HEK293T (cell line): ENCODE measurements around the gene MAP2K3.

Experiments
- CTCF ChIA-PET: fragments of 350-600 bp; formaldehyde crosslinking; extraction: SDS; loops from one replicate; lab custom pipeline; 2021; ENCODE audit warnings: antibody characterized with exemption, inconsistent platforms; lab: Yijun Ruan, JAX
- POLR2A ChIA-PET: fragments of 350-600 bp; formaldehyde crosslinking; extraction: SDS; loops from one replicate; lab custom pipeline; 2020; ENCODE audit warnings: antibody characterized with exemption, inconsistent platforms; lab: Yijun Ruan, JAX
- DNase-seq: peaks from one replicate; pipeline ENCODE4 v3.0.0; 2012; ENCODE audit warnings: mixed read lengths; ENCODE audit errors: extremely low spot score
- ARNT ChIP-seq: fragments of 450-650 bp; IDR thresholded peaks from 2 replicates; pipeline ENCODE4 v1.6.1; 2017; ENCODE audit warnings: mild to moderate bottlenecking
- BHLHE40 ChIP-seq: fragments of 450-650 bp; IDR thresholded peaks from 2 replicates; pipeline ENCODE4 v1.6.1; 2016; ENCODE audit warnings: mild to moderate bottlenecking, moderate library complexity, borderline replicate concordance
- CTBP1 ChIP-seq: fragments of 450-650 bp; IDR thresholded peaks from 2 replicates; pipeline ENCODE4 v1.6.1; 2016; ENCODE audit warnings: borderline replicate concordance
- ELF4 ChIP-seq: fragments of 450-650 bp; IDR thresholded peaks from 2 replicates; pipeline ENCODE4 v1.6.1; 2017; ENCODE audit warnings: antibody characterized with exemption
- FOXA1 ChIP-seq: fragments of 450-650 bp; IDR thresholded peaks from 2 replicates; pipeline ENCODE4 v1.6.1; 2016; ENCODE audit warnings: mild to moderate bottlenecking
- FOXK2 ChIP-seq: fragments of 450-650 bp; IDR thresholded peaks from 2 replicates; pipeline ENCODE4 v1.6.1; 2016; ENCODE audit warnings: mild to moderate bottlenecking
- FOXM1 ChIP-seq: fragments of 450-650 bp; IDR thresholded peaks from 2 replicates; pipeline ENCODE4 v1.6.1; 2017; ENCODE audit warnings: mild to moderate bottlenecking, borderline replicate concordance
- HDGF ChIP-seq: fragments of 450-650 bp; IDR thresholded peaks from 2 replicates; pipeline ENCODE4 v1.6.1; 2017; ENCODE audit warnings: antibody characterized with exemption, borderline replicate concordance
- L3MBTL2 ChIP-seq: fragments of 450-650 bp; conservative IDR thresholded peaks from 2 replicates; pipeline ENCODE4 v1.6.1; 2016; ENCODE audit warnings: mild to moderate bottlenecking
- LEF1 ChIP-seq: fragments of 450-650 bp; IDR thresholded peaks from 2 replicates; pipeline ENCODE4 v1.6.1; 2017; ENCODE audit warnings: mild to moderate bottlenecking, borderline replicate concordance
- NFRKB ChIP-seq: fragments of 450-650 bp; IDR thresholded peaks from 2 replicates; pipeline ENCODE4 v1.6.1; 2016; ENCODE audit warnings: mild to moderate bottlenecking, moderate library complexity
- PKNOX1 ChIP-seq: fragments of 450-650 bp; IDR thresholded peaks from 2 replicates; pipeline ENCODE4 v1.6.1; 2016
- SP1 ChIP-seq: fragments of 450-650 bp; IDR thresholded peaks from 2 replicates; pipeline ENCODE4 v1.6.1; 2017
- SUZ12 ChIP-seq: fragments of 450-650 bp; IDR thresholded peaks from 2 replicates; pipeline ENCODE4 v1.6.1; 2016; ENCODE audit warnings: mild to moderate bottlenecking
- TARDBP ChIP-seq: fragments of 450-650 bp; IDR thresholded peaks from 2 replicates; pipeline ENCODE4 v1.6.1; 2016
- ZNF384 ChIP-seq: fragments of 450-650 bp; IDR thresholded peaks from 2 replicates; pipeline ENCODE4 v1.6.1; 2016

MAP2K3 gene

DNA sequence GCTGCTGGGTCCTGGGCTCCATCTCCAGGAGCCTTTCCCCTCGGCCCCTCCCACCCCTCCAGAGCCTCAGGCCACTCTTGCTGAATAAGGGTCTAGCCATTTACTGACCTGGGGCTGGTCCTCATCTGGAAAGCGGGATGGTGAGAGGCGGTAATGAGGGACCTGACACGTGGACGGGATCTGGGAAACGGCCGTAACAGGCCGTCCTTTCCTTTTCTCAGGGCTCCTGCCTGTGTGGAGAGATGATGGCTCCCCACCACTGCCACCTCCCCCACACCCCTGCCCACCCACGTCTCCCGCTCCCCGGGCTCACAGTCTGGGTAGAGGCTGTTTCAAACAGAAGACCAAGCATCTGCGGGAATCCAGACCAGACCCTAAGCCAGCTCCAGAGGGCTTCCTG is 71.1 kb downstream of the MAP2K3 start:
- no peak for TF ChIP-seq HDGF
- no peak for TF ChIP-seq TARDBP
- no peak for TF ChIP-seq ZNF384
- TF ChIP-seq CTBP1 = no peak
- no peak for TF ChIP-seq L3MBTL2
- ChIA-PET CTCF (no interaction called here), POLR2A (interaction anchor here (0.7 kb wide), 1 partner anchor 313 kb away, joined by 3 read pairs; the partner anchor contains the start of gene USP22)
- no peak for DNase-seq

- POLR2A ChIA-PET = no interaction called here
- CTCF ChIA-PET = no interaction called here
- DNase-seq = no peak
- TF ChIP-seq BHLHE40 (no peak), CTBP1 (0 out of 2 replicates have a peak, but pooled peaks have one; percentile 34)
Observed at GRCh38 chr17:21356537-21357127, 72.1 kb downstream of the MAP2K3 start.

GRCh38 chr17:21357281-21357680 is 72.8 kb downstream of the MAP2K3 start:
- TF ChIP-seq ELF4 = no peak
- TF ChIP-seq BHLHE40 = no peak
- no peak for TF ChIP-seq L3MBTL2
- no peak for TF ChIP-seq NFRKB
- TF ChIP-seq PKNOX1 = no peak
- no peak for TF ChIP-seq FOXM1
- TF ChIP-seq CTBP1 = no peak
- TF ChIP-seq TARDBP = no peak
- TF ChIP-seq SUZ12 = no peak
- TF ChIP-seq FOXA1 = no peak
- TF ChIP-seq HDGF = no peak
- TF ChIP-seq FOXK2 = no peak
- TF ChIP-seq ZNF384 = no peak
- TF ChIP-seq SP1 = no peak
- TF ChIP-seq LEF1 = no peak
- TF ChIP-seq ARNT = no peak
- CTCF ChIA-PET = no interaction called here
- DNase-seq = no peak
- POLR2A ChIA-PET = no interaction called here

- no peak for DNase-seq
- CTCF ChIA-PET = interaction anchor here (0.6 kb wide), 1 partner anchor 1134 kb away, joined by 5 read pairs; no protein-coding TSS in a partner anchor
- TF ChIP-seq FOXK2 (no peak), CTBP1 (no peak), LEF1 (no peak), FOXM1 (no peak), NFRKB (no peak), ARNT (no peak), FOXA1 (no peak), ELF4 (no peak), SUZ12 (no peak), SP1 (no peak), BHLHE40 (no peak), L3MBTL2 (no peak), ZNF384 (no peak), HDGF (no peak), TARDBP (no peak), PKNOX1 (no peak)
- POLR2A ChIA-PET = interaction anchor here (1.1 kb wide), 1 partner anchor 13 kb away, joined by 4 read pairs; no protein-coding TSS in a partner anchor
Observed at GRCh38 chr17:21357696-21358656, 73.5 kb downstream of the MAP2K3 start.

- CTCF ChIA-PET = no interaction called here
- POLR2A ChIA-PET = interaction anchor here (1.0 to 2.3 kb wide), 3 partner anchors 7 to 17 kb away, joined by 3 to 5 read pairs (median 4); partner anchors contain the start of gene KCNJ12
- no peak for TF ChIP-seq HDGF
- TF ChIP-seq PKNOX1 = no peak
- TF ChIP-seq TARDBP = no peak
- TF ChIP-seq FOXA1 = no peak
- TF ChIP-seq SUZ12 = no peak
- no peak for TF ChIP-seq ARNT
- no peak for TF ChIP-seq CTBP1
- no peak for TF ChIP-seq LEF1
- no peak for TF ChIP-seq ELF4
- no peak for TF ChIP-seq ZNF384
- TF ChIP-seq FOXK2 = no peak
- no peak for TF ChIP-seq SP1
- no peak for TF ChIP-seq L3MBTL2
- no peak for TF ChIP-seq BHLHE40
- no peak for TF ChIP-seq NFRKB
- TF ChIP-seq FOXM1 = no peak
- no peak for DNase-seq
Observed at GRCh38 chr17:21358682-21359482, 74.4 kb downstream of the MAP2K3 start.
